Measurements from ENCODE around the gene PIK3R6.
A peak's percentile ranks its signal among the peaks of the same experiment; 100 is the strongest.

PIK3R6 gene

DNA sequence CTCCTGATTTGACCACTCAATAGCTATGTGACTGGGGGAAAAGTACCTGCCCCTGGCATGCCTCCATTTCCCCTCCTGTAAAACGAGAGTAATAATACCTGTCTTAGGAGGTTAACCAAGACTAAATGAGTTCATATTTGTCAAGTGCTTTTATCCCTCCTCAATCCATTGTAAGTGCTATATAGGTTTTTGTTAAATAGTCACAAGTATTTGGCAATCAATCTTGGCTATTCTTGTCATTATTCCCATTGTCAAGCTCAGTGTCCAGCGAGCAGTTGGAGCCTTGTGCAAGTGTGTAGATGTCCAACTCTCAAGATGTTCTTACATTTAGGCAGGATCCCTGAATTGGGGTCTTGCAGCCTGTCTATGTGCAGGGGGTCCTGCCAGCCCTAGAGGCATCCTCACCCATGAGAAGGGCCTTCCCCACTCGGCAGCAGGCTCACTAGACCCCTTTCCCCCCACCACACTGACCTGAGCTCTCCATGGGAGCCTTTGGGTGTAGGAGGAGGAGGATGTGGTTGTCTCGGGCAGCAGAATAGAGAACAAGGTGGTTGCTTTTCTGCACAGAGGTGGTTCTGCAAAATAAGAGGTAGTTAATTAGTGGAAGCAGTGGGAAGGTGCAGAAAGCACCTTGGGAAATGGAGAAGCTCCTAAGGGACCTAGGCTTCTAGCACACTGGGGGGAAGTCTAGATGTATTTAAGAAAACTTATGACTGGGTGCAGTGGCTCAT, 18.0 kb downstream of the PIK3R6 start:
- no peak for DNase-seq

DNA sequence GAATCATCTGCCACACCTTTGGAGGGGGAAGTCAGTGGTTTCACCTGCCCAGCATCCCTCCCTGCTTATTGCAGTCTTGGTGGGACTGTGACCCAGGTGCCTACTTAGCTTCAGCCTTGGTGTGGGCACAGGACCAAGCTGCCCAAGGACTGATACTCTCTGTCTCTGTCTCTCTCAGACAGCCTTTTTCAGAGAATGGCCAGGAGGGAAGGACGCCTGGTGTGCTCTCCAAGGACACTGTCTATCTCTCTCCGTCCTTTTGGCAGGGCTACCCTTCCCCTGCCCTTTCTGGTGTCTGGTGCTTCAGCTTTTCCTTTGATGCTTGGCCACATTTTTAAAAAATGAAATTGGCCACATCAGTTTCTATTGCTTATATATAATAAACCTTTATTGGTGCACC, 19.6 kb downstream of the PIK3R6 start:
- no peak for DNase-seq

DNA sequence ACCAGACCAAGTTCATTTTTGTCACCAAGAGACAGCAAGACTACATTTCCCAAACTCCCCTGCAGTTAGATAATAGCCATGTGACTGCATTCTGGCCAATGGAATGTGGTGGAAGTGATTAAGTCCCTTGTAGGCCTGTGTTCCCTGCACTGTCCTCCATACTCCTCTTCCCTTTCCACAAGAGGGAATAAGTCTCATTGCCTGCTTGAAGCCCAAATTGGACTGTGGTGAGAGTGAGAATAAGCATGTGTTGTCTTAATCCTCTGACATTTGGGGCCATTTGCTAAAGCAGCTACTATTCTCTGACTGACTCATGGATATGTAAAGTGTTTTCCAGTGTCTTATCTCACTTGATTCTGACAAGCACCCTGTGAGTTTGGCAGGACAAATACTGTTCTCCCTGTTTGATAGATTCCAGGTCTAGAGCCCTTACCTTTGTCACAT, 20.7 kb downstream of the PIK3R6 start:
- DNase-seq = peak in 1 of 5 experiments; percentile 27

DNA sequence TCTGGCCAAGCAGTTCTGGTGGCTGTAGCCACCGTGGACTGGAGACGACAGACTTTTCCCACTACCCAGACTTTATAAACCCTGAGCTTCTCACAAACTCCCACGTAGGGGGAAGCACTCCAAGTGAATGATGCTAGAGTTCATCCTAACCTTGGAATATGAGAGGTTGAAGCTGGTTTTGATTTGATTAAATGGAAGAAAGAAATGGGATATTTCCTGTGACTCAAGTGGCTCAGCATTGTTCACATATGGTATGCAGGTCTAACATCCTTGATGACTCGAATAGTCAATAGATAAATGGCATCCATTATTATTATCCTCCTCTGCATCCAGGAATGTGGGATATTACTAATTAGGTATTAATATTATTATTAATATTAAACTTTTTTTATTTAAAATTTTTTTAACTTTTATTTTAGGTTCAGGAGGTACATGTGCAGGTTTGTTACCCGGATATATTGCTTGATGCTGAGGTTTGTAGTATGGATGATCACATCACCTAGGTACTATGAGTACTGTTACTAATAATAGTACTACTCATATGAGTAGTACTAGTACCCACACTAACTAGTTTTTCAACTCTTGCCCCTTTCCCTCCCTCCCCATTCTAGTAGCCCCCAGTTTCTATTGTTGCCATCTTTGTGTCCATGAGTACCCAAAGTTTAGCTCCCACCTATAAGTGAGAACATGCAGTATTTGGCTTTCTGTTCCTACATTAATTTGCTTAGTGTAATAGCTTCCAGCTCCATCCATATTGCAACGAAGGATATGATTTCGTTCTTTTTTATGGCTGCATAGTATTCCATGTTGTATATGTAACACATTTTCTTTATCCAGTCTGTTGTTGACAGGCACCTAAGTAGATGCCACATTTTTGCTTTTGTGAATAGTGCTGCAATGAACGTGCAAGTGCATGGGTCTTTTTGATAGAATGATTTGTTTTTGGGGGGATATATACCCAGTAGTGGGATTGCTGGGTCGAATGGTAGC, 22.9 kb downstream of the PIK3R6 start:
- DNase-seq = no peak

DNA sequence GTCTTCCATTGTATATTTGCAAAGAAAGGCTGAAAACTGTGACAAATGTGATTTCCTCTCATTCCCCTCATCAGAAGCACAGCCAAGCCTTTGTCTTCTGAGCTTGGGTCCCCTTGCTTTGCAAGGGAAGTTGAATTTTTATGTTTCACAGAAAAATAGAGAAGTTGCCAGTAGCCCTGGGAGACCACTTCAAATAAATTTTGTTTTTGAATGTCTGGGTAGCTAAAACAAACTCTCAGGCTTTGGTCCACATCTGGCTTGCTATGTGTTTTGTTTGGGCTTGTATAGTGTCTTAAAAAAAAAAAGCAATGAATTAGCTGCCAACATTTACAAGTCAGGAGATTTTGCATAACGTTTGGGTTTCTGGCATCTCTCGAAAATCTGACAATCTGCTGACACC, 24.1 kb downstream of the PIK3R6 start:
- no peak for DNase-seq

DNA sequence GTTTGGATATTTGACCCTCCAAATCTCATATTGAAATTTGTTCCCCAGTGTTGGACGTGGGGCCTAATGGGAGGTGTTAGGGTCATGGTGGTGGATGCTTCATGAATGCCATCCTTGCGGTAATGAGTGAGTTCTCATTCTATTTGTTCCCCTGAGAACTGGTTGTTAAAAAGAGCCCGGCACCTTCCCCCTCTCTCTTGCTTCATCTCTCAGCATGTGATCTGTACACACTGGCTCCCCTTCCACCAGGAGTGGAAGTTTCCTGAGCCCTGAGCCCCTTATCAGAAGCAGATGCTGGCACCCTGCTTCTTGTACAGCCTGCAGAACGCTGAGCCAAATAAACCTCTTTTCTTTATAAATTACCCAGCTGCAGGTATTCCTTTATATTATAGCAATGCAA, 25.6 kb downstream of the PIK3R6 start:
- DNase-seq = no peak

DNA sequence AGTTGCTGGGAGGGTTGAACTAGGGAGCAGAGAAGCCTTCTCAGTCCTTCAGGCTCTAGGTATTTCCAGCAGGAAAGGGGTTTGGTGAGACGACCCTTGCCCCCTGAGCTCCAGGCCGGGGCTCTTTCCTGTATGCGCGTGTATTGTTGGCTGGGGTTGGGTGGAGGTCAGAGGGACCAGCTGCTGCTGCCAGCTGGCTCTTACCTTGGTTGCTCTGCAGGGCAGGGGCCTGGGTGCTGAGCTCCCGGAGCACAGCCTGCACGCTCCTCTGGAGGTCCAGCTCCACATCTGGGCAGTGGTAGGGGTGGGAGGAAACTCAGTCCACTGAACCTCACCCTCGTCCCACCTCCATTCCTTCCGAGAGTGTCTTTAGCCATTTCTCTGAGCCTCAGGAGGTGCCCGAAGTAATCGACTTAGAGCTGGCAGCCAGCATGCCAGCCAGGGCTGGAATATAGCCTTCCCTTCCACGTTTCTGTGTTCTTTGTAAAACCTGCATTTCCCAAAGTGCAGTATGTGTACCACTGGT, 28.0 kb downstream of the PIK3R6 start:
- no peak for DNase-seq

DNA sequence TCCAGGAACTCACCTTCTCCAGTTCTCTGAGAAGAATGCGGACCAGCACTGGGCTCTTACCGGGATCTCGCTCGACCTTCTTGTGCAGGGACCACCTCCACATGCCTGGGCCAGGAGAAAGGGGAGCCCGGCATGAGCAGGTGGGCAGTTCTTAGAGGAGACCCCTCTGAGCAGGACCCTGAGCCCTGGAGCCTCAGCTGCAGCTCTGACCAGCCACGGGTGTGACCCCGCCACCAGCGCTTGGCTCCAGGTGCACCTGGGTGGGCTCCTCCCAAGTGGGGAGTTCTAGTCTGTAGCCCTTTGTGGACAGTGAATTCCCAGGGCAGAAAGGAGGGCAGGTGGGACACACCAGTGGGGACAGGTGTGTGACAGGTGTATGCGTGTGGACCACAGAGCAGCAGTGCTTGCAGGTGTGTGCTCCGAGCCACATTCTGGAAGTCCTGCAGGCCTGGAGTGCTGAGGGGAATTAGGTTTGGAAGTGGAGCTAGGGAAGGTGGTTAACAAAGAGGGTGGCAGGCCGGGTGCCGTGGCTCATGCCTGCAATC, 28.9 kb downstream of the PIK3R6 start:
- DNase-seq = no peak

DNA sequence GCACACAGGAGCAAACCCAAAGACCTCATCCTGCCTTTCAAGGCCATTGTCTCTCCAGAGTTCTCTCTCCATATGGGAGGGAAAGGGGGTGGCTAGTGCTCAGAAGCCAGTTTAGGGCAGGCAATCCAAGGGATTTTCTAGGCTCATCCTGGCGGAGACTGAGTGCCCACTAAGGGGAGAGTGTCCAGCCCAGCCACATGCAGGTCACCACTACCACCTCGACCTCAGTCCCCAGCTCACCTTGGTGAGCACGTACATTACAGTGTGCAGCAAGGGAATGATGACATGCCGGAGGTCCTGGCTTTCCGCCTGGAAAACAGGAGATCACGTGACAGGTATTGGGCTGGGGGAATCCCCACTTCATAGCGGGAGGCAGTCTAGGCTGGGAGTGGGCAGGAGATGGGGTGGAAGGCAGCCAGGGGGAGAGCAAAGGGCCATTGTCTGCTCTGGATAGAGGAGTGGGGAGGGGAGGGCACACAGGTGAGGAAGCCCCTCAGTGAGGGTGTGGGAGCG, 29.9 kb downstream of the PIK3R6 start:
- no peak for DNase-seq

DNA sequence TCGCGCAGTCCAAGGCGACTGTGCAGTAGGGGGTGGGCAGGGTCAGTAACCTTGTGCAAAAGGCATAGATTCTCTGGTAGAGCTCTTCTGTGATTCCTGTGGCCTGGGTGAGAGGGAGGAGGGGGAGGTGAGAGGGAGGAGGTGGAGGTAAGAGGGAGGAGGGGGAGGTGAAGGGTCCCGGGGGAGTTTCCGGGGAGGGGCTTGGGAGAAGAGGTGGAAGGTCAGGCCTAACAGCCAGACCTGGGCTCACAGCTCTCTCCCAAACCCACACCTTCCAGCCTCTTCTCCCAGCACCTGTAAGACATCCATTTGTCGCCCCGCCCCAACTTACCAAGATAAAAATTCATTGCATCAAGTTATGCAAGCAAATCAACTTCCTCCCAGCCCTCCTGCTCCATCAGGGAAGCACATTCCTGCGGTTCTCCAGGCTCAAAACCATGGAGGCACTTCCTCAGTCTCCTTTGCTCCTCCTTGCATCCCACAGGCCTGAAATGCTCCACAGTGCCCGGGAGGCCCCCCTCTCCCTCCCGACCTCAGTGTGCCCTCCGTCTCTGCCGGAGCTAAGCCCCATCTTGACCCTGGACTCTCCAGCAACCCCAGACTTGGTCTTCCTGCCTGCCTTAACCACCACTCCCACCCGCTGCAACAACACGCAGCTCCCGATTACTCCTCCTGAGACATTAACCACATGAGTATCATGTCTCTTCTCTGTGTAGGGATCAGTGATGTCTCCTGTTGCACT, 30.5 kb downstream of the PIK3R6 start:
- DNase-seq = no peak

DNA sequence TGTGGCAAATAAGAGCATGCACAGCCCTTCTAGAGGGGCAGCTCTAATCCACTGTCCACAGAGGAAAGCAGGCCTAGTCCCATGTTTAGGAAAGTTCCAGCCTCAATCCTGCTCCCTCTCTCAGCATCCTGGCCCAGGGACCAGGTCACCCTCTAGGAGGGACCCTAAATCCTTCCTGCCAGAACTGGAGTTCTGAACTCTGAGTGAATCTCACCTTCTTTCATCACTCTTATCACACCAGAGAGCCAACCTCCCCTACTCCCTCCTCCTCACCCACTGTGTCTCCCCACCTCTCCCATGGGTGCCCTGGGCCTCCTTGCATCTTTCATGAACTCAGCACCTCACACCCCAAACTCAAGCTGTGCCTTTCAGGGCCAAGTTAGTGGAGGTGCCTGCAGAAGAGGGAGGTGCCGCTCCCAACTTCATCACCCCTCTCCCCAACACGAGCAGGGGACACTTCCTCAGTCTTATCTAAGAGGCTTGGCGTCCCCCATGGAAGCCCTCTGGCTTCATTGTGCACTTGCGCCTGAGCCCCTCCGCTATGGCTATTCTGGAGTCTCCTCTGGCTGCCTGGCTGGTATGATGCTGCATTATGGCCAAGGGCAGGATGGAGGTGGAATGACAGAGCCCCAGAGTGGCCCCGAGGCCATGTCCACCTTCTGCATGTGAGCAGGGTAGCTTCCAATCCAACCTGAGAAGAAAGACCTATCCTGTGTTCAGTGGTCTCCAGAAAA, 31.7 kb downstream of the PIK3R6 start:
- no peak for DNase-seq

DNA sequence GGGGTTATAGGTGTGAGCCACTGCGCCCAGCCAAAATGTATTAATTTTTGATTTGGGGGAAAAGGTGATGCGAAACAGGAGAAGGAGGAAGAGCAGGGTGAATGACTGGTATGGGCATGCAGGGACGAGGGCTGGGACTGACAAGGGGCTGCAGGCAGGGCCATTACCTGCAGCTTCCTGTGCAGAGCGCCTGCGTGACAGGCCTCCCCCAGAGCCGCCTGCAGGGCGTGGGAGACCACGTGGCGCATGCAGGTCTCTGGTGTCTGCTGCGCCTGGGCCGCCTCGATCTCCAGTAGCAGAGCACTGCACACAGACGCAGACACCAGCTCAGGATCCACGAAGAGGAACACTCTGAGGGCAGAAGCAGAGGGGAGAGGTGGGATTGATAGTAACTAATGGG, 32.4 kb downstream of the PIK3R6 start:
- DNase-seq = no peak

DNA sequence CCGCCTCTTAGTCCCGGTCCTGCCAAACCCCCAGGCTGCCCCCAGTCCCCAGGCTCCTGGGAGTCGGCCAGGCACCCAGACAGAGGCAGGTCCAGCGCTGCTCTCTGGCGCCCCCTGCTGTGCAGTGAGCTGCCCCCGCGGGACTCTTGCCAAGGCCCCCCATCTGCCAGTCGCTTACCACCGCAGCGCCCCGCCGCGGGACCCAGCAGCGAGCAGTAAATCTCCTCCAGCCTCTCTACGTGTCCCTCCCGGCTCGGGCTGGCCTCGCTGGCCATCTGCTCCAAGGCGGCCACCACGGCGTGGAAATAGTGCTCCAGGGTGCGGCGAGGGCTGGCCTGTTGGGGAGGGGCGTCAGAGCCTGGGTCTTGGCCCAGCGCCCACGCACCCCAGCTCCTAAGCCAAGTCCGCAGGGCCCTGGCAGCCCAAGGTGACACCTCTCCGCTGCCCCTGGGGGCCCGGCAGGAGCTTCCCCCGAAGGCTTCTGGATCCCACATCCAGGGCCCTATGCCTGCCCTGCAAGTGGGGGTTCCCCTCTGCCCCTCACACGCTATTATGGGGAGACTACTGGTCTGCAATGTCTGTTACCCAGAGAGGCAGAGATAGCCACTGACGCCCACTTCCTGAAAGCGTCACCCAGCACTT, 34.6 kb downstream of the PIK3R6 start:
- no peak for DNase-seq

DNA sequence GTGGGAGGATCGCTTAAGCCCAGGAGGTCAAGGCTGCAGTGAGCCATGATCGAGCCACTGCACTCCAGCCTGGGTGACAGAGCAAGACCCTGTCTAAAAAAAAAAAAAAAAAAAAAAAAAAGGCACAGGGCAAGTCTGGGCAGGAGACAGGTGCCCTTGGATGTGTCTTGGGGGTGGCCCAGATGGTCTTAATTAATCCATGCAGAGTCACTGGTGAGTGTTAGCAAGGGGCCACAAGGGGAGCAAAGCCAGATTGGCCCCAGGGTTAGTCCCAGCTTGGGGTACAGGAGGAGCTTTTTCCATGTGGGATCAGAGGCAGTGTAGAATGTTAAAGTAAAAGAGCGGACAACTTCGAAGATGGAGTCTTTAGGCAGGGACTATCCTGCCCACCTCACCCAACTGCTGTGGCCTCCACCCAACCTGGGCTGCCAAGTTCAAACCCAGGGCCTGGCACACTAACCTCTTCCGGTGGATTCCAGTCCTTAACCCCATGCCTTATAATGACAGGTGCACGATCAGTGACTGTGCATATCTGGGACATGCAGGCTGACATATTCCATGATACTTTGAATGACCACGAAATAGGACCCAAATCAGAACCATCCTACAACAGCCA, 36.1 kb downstream of the PIK3R6 start:
- DNase-seq = no peak

DNA sequence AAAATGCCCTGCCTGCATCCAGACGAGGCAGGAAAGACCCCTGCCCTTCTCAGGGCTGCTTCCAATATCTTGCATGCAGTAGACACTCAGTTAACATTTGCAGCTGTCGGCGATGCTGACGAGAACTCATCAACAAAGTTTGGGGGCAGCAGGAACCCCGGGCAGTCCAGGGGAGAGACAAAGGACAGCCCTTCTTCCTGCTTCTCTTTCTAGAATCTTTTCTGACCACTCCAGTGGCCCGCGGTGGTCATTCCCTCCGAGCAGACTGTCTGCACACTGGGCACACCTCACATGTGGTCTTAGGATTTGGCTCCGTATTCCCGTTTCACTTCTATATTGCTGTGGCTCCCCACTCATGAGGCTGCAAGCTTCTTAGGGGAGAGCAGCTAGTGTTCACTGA, 37.3 kb downstream of the PIK3R6 start:
- no peak for DNase-seq

DNA sequence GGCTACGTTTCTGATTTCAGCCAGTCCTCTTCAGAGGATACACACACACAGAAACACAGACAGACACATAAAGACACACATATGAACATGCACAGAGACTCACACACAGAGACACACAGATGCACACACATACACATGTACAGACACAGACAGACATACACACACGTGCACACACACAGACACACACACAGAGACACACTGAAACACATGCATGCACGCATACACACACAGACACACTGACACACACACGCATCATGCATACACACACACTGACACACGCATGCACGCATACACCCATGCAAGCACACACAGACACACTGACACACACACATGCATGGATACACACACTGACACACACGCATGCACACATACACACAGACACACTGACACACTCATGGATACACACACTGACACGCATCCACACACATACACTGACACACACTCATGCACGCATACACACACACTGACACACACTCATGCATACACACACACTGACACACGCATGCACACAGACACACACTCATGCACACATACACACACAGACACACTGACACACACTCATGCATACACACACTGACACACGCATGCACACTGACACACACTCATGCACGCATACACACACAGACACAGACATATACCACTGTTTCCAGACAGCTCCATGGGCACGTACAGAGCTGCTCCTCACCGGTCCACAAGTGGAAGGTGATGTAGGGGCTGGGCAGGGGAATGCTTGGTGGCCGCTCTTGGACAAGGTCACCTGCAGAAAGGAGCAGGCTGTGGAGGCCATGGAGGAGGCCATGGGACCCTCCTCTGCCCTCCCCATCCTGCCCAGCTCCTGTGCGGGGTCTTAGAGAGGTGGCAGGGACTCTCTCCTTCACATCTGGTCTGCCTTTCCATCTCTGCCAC, 38.2 kb downstream of the PIK3R6 start:
- DNase-seq = no peak

DNA sequence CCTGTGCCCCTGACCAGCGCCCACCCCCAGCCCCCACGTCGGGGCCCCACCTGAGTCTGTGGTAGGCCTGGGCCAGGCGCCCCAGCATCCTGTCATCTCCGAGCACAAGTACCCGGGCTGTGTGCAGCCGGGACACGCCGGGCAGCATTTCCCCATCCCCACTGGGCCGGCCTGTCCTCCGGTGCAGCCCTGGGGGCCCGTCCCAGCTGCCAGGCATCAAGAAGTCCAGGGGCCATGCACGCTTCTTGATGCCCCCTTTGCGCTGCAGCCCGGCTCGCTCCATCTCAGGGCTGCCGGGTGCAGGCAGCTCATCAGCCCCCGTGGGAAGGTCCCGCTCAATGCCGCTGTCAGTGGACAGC, 39.0 kb downstream of the PIK3R6 start:
- no peak for DNase-seq

DNA sequence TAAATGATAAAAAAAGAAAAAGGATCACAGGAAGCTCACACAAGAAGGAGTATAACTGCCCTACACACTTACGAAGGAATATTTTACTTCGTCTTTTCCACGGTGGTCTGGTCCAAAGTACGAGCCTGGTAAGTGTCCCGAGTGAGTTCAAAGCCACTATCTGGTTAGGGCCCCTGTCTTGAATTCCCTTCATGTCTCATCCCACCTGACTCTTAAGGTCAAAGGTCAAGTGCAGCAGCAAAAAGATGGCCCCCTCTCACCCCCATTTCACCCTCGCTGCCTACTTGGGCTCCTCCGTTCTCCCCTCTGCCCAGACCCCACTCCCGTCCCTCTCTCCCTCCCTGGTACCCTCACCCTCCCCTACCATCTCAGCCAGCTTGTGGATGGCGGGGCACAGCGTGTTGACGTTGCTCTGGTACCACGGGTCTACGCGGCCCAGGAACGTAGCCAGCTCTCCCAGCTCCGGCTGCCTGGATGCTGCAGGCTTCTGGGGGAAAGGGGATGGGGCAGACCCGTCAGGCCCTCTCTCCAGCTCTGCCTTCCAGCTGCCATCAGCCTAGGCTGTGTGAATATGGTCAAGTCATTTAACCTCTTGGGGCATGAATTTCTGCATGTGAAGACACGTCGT, 40.6 kb downstream of the PIK3R6 start:
- DNase-seq = no peak

DNA sequence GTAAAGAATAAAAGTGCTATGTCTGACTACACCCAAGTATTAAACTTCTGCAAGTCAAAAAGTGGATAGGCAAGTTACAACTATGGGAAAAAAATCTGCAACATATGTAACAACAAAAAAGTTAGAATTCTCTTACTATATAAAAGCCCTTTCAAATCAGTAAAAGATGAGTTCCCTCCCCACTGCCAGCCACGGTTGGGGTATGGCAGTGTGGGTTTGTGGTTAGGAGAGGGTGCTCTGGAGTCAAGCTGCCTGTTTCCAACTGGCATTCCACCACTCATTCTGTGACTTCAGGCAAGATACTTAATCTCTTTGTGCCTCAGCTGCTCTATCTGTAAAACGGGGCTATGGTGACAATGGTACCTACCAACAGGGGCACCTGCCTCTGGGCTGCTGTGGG, 41.7 kb downstream of the PIK3R6 start:
- DNase-seq = no peak
